HG03469 (cell line): ENCODE results near the gene CASK.
"Not testable (repeated sequence)": the region's sequence is repeated elsewhere in the genome, so short reads cannot be mapped to it uniquely, and the experiment has no call there.

ENCODE experiments used
- ATAC-seq: cut with Tn5 transposase; IDR thresholded peaks from one replicate; pipeline ENCODE4 v1.9.1; 2021; ENCODE audit warnings: mild to moderate bottlenecking, moderate library complexity, moderate number of reproducible peaks; ENCODE audit not compliant: unreplicated experiment

The CASK gene

DNA sequence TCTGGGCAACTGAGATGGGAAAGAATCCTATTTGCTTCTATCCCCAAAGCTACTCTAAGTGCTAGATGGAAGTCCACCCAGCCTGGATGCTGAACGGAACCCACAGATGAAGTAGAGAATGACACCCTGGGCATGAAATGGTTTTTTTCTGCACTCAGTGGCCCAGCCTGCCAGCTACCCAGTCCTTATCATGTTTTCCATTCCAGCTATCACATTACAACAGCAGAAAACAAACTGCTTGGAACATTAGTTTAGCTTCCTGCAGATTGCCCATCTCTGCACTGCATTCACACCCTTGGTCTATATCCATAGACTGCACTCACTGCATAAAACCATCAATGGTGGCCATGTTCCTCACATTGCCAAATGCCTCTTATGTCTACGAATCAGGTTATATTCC is 397.1 kb downstream of the CASK start:
- ATAC-seq: no peak

DNA sequence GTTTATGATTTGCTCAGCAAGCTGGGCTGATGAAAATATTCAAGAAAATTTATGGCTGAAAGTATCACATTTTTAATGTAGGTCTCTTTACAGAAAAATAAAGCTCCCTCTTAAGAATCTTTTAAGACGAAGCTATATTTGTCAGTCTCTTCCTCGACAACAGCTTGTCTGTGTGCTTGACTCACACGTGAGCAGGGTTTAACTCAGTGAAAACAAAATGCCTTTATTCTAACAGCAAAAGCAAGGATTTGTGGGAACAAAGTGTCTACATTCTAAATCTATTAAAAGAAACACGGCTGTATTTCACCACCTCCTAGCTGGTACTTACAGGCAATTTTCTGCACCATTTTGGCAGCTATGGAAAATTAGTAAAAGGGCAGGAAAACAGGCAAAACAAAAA is 400.7 kb downstream of the CASK start:
- ATAC-seq: no peak

DNA sequence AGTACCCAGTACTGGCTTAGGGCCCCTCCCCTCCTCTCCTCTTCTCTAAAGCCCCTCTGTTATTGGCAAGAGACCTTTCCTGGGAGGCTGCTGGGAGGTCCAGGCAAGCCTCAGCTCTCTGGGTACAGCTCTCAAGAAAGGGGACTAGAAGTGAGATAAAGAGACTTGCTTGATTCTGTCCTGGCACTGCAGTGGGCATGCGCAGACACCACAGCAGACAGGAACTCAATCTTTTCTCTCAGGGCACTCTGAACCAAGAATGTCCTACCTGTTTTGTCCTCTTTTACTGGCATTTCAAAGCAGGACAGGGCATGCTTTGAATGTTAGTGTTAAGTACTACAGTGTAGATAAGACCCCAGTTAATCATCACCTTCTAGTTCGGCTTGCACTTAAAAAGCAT is 401.3 kb downstream of the CASK start:
- no peak for ATAC-seq

DNA sequence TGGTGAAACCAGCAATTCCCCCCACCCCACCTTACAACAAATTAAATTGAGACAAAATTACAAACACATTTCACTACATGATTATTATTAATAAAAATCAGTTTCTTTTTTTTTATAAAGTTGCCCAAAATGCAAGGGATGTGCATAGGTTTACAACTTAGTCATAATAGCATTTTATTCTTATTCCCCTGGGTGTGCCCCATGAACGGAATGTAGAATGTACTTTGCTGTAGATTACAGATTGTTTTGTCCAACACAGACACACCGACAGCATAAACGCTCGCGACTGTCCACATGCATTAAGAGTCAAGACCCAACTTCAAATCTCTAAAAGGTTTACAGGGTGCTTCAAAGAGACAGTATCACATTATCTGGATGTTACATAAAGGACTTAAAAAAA is 403.9 kb downstream of the CASK start:
- no peak for ATAC-seq

DNA sequence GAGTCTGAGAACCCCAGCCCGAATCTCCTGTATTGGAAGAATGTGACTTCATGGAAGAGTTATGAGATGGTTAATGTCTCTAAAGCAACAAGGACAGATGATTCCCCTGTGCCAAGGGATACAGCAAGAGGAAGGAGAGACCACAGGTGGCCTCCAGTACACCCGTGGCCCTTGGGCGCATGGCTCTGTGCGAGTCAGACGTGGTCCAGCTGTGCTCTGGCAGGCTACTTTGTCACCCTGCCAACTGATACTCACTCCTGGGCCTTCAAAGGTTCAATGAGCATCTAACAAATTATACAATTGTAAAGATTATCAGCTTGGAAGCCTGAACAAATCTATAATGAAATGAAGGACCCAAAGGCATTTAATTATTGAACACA is 404.5 kb downstream of the CASK start:
- no peak for ATAC-seq

DNA sequence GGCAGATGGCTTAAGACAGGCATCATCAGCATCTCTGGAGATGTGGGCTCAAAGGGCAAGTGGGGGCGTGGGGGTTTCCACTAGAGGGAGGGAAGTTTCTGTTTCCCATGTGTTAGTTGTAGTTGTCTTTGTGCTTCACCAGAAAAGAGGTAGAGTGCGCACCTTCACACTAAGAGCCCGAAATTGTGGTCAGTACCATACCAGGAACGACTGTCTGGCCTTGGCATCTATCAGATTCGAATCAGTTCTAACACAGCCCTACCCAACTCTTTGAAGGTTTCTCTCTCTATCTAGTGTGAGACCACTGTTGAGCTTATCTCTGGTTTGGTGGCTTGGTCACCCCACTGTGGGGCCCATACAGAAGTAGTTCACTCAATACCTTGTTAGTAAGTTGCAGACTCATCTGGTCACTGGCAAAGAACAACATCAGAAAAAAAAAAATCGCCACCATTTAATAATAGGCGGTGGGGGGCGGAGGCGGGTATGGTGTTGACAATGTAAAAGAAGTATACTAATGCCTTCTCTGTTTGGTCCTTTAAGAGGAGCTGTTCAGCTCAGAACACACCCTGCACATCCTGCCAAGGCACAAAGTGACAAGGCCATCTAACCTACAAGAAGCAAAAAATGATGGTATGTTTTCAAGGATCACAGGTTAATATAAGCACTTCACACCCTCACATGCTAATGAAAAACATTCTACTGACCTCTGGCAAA is 405.1 kb downstream of the CASK start:
- no peak for ATAC-seq

DNA sequence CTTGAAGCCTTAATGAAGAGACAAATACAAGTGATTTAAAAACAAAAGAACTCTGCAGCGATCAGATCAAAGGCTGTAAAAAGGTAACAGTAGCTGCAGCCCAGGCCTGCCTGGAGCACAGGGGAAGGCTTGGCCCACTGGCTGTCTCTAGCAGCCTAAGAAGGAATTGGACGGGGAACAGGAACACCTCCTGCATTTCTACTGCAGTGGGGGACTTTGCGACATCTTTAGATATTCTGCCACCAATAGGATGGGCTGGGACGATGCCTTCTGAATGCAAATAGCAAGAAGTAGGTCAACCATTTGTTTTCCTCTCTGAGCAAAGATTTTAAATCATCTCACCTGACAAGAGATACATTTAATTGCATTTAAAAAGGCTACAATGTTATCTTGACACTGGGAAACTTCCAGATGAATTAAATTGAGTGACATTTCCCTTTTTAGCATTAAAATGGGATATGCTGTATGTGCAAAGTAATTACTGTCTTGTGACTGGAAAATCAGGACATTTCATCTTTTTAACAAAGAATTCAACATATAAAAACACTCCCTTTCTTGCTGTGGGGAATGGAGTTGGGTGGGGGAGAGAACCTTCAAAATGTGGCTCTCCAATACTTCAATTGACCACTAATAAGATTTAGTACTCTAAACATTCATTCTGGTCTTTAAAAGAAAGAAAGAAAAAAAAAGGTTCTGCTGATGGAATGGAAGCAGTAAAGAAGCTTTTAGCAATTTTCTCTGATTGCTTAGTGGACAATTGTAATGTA is 406.2 kb downstream of the CASK start:
- ATAC-seq: no peak

DNA sequence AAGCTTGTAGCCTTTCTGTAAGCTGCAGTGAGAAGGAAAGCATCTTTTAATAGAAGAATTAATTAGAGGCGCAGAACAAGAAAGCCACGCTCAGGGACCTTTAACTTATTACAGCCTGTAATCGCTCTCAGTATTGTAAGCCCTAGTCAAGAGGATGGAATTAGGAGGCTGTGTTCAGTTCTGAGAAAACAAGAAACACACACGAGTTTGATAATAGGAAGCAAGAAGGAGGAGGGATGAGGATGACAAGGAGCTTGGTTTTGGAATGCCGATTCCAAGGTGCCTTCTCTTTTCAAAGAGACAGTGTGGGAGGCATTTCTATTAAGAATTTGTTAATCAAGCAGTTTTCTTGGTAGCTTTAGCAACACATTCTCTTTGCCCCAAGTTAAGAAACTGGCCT is 406.9 kb downstream of the CASK start:
- ATAC-seq: no peak

DNA sequence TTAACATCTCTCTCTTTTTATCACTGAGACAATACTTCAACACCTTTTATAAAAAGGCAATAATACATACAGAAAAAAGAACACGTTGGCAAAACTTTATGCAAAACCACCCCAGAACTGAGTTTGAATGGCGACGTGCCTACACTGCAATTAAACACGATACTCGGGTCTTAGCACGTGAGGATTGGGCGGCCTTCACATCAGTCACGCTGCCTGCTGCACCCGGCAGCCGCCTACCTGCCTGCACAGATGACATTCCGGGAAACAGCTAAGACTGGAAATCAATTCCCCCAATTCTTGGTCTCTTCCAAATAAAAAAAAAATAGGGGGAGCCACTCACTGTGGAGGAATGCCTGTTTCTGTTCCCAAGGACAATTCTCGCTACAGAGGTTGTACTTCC is 408.0 kb downstream of the CASK start:
- ATAC-seq: no peak

DNA sequence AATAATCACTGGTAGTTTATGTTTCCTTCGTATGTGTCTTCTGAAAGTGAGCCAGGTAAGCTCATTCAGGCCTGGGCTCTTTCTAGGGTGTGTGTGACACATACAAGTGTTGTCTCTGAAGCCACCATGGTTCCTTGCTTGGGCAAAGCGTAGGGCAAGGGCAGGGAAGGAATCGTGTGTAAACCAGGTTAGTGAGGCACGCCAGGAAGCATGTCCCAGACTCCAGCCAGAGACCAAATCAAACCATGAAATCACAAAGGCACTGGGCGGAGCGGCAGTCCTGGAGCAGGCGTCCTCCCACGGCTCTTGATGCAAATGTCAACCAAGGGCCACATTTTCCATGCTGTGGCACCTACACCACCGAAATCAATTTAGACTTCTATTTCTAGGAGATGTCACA is 409.2 kb downstream of the CASK start:
- ATAC-seq: no peak

DNA sequence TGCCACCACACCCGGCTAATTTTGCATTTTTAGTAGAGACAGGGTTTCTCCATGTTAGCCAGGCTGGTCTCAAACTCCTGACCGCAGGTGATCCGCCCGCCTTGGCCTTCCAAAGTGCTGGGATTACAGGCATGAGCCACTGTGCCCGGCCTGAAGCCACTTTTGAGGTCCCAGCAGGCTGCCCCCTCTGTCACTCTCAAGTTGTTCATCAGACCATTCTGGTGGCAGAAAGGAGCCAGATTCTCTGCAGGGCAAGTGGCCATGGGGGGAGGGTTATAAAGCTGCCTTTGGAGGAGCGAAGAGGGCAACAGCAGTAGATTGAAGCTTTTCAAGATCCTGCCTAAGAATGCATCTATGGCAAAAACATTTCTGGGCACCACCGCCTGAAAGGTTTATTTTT is 410.5 kb downstream of the CASK start:
- not testable (repeated sequence) for ATAC-seq

DNA sequence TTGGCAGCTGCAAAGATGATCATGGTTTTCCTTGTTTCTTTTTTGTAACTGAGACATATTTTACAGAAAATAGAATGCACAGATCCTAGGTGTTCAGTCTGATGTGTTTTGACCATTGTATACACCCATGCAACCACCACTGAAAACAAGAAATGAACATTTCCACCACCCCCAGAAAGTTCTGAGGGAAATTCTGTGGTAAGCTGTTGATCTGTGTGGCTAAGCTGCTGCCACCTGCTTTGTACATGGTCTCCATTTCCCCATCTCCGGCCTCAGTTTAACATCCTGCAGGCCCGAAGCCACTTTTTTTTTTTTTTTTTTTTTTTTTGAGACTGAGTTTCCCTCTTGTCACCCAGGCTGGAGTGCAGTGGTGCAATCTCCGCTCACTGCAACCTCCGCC is 411.0 kb downstream of the CASK start:
- peak; percentile 72 for ATAC-seq

DNA sequence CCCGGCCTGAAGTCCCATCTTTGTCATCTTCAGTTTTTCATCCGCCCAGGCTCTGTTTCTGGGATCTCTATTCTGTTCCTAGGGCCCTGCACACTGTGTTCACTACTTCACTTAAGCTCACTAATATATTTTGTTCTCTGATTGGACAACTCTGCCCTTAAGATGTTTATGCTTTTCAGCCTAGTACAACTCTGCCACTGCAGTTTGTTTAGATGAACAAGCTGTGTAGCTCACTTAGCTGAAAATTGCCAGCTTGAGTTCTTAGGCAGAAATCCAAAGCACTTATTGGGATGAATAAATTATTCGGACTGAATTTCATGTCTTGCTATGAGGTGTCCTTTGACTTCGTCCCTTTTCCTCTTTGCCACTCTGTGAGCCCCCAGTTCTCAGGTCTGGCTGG is 415.4 kb downstream of the CASK start:
- no peak for ATAC-seq

DNA sequence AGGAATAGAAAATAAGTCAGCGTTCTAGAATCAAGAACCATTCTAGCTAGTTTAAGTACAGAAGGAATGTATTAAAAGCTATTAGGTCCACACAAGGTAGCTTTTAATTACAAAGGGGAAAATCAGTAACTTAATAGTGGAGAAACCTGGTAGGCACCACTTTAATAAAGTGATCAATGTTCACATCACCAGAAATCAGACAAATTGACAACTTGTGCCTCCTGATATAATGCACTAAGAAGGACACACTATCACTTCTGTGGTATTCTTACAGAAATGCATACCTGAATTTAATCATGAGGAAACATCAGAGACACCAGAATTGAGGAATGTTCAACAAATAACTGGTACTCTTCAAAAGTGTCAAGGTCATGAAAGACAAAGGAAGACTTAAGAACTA is 421.4 kb downstream of the CASK start:
- ATAC-seq: no peak

DNA sequence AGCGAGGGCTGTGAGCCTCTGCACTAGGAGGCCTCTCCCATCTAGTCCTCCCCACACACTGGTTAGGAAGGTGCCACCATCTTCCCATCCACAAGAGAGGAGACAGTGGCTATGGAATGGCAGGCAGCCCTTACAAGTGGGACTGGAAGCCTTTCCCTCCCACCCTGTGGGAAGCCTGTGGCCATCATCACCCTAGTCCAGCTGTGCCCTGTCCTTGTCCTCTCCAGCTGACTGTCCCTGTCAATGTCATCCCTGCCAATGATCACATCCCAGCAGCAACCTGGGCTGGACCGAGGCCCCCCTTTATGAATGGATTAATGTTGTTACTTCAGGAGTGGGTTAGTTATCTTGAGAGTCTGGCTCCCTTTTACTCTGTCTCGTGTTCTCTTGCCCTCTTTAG is 423.4 kb downstream of the CASK start:
- no peak for ATAC-seq

DNA sequence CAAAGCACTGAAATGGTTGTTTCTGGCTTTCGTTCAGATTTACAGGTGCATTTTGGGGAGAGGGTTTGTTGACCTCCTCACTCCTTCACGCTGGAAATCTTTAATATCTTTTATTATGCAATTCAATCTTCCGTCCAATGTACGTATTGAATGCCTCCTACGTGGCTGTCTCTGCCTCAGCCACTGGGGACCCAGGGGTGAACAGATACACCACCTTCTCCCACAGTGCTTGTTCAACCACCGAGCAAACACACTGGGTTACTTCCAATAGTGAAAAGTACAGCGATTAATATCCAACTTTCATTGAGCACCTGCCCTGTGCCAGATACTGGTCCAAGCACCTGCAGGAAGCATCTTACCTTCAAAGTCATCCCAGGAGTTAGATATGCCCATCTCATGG is 424.2 kb downstream of the CASK start:
- ATAC-seq: no peak

DNA sequence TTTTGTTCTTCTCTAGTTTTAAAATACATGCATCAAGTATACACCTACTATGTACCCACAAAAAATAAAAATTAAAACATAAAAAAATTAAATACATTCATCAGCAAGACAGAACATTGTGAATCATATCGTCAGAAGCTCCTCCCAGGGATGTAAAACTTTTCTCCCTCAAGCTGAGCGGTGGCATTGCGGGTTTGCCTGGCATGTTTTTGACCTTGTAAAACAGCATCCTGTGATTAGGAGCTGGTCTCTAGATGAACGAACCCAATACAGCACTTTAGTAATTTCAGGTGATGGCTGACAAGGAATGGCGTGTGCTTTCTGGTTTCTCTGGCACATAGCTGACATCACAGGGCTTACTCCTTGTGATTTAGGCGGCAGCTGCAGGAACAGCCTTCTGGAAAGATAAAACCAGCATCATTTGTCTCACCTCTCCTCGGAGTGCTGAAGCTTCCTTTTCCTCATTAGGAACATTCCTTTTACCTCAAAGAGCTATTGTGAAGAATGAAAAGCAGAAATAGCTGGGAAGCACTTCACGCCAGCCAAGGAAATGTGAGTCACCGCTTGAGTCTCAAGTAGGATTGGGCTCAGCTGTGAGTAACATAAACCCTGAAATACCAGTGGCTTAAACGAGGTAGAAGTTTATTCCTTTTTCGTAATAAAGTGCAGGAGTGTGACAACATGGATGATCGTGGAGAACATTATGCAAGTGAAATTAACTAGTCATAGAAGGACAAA is 431.9 kb downstream of the CASK start:
- no peak for ATAC-seq

DNA sequence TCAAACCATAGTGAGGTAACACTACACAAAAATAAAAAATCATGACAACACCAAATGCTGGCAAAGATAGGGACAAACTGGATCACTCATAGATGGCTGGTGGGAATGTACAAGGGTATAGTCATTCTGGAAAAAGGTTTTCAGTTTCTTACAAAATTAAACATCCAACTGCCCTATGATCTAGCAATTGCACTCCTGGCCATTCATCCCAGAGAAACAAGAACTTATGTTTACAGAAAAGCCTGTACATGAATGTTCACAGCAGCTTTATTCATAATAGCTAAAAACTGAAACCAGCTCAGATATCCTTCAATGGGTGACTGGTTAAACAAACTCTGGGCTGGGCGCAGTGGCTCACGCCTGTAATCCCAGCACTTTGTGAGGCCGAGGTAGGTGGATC is 432.9 kb downstream of the CASK start:
- ATAC-seq: no peak

DNA sequence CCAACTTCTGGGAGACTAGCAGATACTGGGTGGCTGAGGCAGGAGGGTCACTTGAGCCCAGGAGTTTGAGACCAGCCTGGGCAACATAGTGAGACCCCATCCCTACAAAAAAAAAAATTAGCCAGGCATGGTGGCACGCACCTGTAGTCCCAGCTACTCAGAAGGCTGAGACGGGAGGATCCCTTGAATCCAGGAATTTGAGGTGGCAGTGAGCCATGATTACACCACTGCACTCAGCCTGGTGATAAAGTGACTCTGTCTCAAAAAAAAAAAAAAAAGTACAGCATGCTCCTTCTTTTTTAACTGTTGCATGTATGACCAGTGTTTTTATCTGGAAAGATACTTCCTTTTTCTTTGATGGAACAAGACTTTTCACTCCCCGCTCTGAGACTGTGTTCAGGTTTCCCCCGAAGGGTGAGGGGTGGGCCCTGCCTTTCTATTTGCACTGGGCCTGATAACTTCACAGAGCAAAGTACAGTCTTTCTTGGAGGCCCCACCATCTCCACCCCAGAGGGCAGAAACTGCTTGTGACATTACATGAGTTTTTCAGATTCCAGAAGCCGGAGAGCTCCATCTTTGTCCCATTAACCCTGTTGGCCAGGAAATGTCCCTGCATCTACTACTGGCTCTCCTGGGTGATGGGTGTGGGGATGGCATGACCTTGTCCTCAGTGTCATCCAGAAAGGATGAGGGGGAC is 441.1 kb downstream of the CASK start:
- no peak for ATAC-seq

DNA sequence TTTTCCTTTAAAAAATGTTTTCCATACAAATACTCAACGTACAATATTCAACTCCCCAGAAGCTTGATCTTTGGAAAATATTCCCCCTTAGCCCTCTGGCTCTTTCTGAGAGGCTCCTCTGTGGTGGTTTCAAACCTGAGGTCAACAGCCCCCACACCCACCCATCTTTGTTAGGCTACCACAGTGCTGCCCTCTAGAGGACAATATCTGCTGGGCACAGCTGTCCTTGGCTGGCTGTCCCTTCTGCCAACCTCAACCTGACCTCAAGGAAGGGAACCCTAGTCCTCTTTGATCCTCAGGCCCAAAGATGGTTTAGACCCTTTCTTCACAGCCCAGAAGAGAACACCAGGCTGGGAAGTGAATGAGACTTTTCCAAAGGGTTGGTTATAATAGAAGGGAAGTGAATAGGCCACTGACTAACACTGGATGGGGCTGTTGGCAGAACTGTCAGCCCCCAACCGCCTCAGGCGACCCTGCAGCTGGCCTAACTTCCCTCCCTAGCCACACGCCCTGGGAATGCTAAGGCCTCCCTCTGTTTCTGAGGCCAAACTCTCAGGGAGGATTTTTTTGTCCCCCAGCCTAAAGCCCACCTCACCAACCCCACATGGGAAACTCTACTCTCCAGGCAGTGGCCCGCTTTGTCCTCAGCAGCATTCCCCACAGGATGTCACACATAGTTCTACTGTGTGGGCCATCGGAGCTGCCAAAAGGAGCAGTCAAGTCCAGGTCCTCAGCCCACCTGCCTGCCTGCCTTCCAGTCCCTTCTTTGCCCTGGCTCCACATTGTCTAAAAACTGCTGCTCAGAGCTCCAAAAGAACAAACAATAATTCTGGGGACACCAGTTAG is 441.9 kb downstream of the CASK start:
- ATAC-seq: no peak
